Measurements from ENCODE around the gene MYORG. TPM values are rescaled to one million over a fixed set of nuclear protein-coding genes. Genes with fewer than 3 reads are reported as not detected.

MYORG gene
- total and polyA plus RNA-seq, 9 of the 15 experiments (the other 6 are each of a cell fraction or from before 2014, with no cell fraction given): 0.06 to 0.82 (median 0.18) TPM

DNA sequence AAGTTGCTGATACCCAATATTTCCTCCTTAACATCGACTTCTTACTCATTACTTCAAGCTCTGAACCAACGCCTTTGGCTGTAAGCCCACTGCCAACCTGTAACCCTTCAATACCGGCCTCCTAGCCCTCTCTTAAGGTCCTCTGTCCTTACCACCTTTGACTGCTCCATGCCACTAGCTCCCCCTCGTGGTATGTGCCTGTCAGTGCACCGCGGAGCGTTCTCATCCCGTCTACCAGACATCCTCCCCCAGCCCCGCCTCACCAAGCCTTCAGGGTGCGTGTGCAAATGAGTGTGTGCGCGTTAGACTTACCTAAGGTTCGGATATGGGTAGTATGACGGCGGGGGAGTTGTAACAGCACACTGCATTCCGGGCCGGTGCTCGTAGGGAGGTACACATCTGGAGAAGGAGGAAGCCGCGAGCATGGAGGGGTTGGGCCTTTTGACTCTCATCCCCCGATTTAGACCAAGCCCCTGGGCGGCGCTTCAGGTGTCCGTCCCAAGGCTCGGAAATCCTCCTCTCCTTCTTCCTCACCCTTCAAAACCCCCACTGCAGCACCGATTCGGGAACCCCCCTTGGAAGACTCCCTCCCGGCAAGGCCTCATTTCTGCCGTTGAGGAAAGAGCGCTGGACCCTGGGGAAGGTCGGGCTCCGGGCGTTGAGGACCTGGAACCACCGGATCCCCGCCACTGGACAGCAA, 2.8 kb upstream of the MYORG start:
- 21% methylated on average over 31 of the region's 35 CpGs for WGBS (ENCODE audit: insufficient coverage, low coverage, missing lambda C conversion rate)
- H3K9ac ChIP-seq (ENCODE audit: insufficient read depth in 1 of 2, low read depth in 2 of 2, low read length in 2 of 2): no peak overlapping the region
- peak; percentile 37 for TF ChIP-seq NFIC (IDR thresholded peaks at IDR 0.05)
- no peak for TF ChIP-seq POU5F1 (IDR thresholded peaks at IDR 0.05; ENCODE audit: borderline replicate concordance, low read depth, low read length, partially characterized antibody)
- TF ChIP-seq, protein P1, sequence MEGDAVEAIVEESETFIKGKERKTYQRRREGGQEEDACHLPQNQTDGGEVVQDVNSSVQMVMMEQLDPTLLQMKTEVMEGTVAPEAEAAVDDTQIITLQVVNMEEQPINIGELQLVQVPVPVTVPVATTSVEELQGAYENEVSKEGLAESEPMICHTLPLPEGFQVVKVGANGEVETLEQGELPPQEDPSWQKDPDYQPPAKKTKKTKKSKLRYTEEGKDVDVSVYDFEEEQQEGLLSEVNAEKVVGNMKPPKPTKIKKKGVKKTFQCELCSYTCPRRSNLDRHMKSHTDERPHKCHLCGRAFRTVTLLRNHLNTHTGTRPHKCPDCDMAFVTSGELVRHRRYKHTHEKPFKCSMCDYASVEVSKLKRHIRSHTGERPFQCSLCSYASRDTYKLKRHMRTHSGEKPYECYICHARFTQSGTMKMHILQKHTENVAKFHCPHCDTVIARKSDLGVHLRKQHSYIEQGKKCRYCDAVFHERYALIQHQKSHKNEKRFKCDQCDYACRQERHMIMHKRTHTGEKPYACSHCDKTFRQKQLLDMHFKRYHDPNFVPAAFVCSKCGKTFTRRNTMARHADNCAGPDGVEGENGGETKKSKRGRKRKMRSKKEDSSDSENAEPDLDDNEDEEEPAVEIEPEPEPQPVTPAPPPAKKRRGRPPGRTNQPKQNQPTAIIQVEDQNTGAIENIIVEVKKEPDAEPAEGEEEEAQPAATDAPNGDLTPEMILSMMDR (IDR thresholded peaks at IDR 0.05 in 2 of 3, conservative IDR thresholded peaks at IDR 0.05 in 1 of 3; ENCODE audit: insufficient read depth in 2 of 3, low read depth in 1 of 3, low read length in 3 of 3): peak; percentile 85 to 97 (median 90)
- TF ChIP-seq, protein P2, sequence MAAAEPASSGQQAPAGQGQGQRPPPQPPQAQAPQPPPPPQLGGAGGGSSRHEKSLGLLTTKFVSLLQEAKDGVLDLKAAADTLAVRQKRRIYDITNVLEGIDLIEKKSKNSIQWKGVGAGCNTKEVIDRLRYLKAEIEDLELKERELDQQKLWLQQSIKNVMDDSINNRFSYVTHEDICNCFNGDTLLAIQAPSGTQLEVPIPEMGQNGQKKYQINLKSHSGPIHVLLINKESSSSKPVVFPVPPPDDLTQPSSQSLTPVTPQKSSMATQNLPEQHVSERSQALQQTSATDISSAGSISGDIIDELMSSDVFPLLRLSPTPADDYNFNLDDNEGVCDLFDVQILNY (CRISPR knock-in tag; IDR thresholded peaks at IDR 0.05): no peak
- TF ChIP-seq, protein P3, sequence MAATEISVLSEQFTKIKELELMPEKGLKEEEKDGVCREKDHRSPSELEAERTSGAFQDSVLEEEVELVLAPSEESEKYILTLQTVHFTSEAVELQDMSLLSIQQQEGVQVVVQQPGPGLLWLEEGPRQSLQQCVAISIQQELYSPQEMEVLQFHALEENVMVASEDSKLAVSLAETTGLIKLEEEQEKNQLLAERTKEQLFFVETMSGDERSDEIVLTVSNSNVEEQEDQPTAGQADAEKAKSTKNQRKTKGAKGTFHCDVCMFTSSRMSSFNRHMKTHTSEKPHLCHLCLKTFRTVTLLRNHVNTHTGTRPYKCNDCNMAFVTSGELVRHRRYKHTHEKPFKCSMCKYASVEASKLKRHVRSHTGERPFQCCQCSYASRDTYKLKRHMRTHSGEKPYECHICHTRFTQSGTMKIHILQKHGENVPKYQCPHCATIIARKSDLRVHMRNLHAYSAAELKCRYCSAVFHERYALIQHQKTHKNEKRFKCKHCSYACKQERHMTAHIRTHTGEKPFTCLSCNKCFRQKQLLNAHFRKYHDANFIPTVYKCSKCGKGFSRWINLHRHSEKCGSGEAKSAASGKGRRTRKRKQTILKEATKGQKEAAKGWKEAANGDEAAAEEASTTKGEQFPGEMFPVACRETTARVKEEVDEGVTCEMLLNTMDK (IDR thresholded peaks at IDR 0.05; ENCODE audit: borderline replicate concordance, insufficient read depth, low read depth, low read length, poor library complexity, severe bottlenecking): peak; percentile 18
- TF ChIP-seq TEAD2 (tag; IDR thresholded peaks at IDR 0.05): no peak
- TF ChIP-seq ZKSCAN1 (IDR thresholded peaks at IDR 0.05; ENCODE audit: low read depth, low read length): no peak
- no peak for TF ChIP-seq BRD9 (IDR thresholded peaks at IDR 0.05; ENCODE audit: low read depth, partially characterized antibody)
- TF ChIP-seq ZNF583 (CRISPR knock-in tag; IDR thresholded peaks at IDR 0.05): no peak
- no peak for TF ChIP-seq ARHGAP35 (IDR thresholded peaks at IDR 0.05; ENCODE audit: partially characterized antibody)
- TF ChIP-seq HSF4 (CRISPR knock-in tag; IDR thresholded peaks at IDR 0.05; ENCODE audit: borderline replicate concordance): no peak

More for the DNA sequence above, 2.8 kb upstream of the MYORG start:
- peak; percentile 63 for ATAC-seq
- CTCF ChIA-PET (ENCODE audit: low intra/inter-chr PET ratio): interaction anchor here (1.2 kb wide), 1 partner anchor 49 kb away, joined by 3 read pairs; no protein-coding TSS in a partner anchor
- Histone ChIP-seq H3K4me3 (no peak overlapping the region), H3K4me1 (replicated peaks in 1 of 2; ENCODE audit: control insufficient read depth in 2 of 2, insufficient read depth in 2 of 2, low read length in 2 of 2) (peaks cover 9 to 39% of the 10 kb centered on the region in 2 experiments; a peak in 4 of 5 replicates), H3K36me3 (ENCODE audit: control insufficient read depth, insufficient read depth, low read length) (no peaks in the 10 kb centered on the region), H2AFZ (ENCODE audit: low read depth, low read length) (peak overlapping the region; percentile 92), H3K79me2 (ENCODE audit: control insufficient read depth, insufficient read depth, low read length) (no peaks in the 10 kb centered on the region), H3K9me3 (replicated peaks; ENCODE audit: control insufficient read depth, insufficient read depth, low read depth, low read length) (no peaks in the 10 kb centered on the region), H3K4me2 (ENCODE audit: insufficient read depth, low read length) (peak overlapping the region; percentile 74), H4K20me1 (replicated peaks; ENCODE audit: control insufficient read depth, insufficient read depth, low read length) (no peaks in the 10 kb centered on the region), H3K27ac (ENCODE audit: extremely low read depth, low read depth, low read length) (no peak overlapping the region; the same call in 2 of the 3 replicates), H3K9me1 (ENCODE audit: control insufficient read depth, insufficient read depth, low read length) (no peaks in the 10 kb centered on the region), H3K27me3 (ENCODE audit: control insufficient read depth in 2 of 2, insufficient read depth in 2 of 2, low read length in 2 of 2) (no peaks in the 10 kb centered on the region)
- intact Hi-C loops (cut with micrococcal nuclease) (loop anchor here (1.0 to 2.0 kb wide), 2 partner anchors 47 to 123 kb away; no protein-coding TSS in a partner anchor), in situ Hi-C loops (cut with MboI) (no loop called here)
- POLR2A ChIA-PET: interaction anchor here (0.5 to 0.6 kb wide), 2 partner anchors 197 to 995 kb away, joined by 3 read pairs; no protein-coding TSS in a partner anchor
- peak; percentile 75 to 86 (median 80) for DNase-seq (ENCODE audit: extremely low read depth in 1 of 4, low spot score in 3 of 4)
- BruUV-seq (replicated peaks): no TSS peak
- peak; percentile 94 for FAIRE-seq

All from K562 (cell line).